ENCODE data around the gene TAS1R1. TPM values are rescaled to one million over a fixed set of nuclear protein-coding genes. Genes with fewer than 3 reads are reported as not detected.
A peak's percentile ranks its signal among the peaks of the same experiment; 100 is the strongest.

The TAS1R1 gene
- total and polyA plus RNA-seq, 9 of the 15 experiments (the other 6 are each of a cell fraction or from before 2014, with no cell fraction given): 0.06 TPM; not detected in 8

GRCh38 chr1:6581561-6582305 lies 26.6 kb downstream of the TAS1R1 start (continued):
- no peak for TF ChIP-seq ZBTB26 (CRISPR knock-in tag; IDR thresholded peaks at IDR 0.05)
- no peak for TF ChIP-seq ZNF699 (CRISPR knock-in tag; IDR thresholded peaks at IDR 0.05; ENCODE audit: insufficient replicate concordance)
- no peak for TF ChIP-seq ZHX1 (conservative IDR thresholded peaks at IDR 0.05; ENCODE audit: low read length)
- TF ChIP-seq ZNF316 (IDR thresholded peaks at IDR 0.05): peak; percentile 30; the same call in 1 of the 2 replicates
- TF ChIP-seq MYC (IDR thresholded peaks at IDR 0.05; ENCODE audit: low read depth, low read length): peak; percentile 36; the same call in 1 of the 2 replicates
- no peak for TF ChIP-seq MYC (CRISPR knock-in tag; IDR thresholded peaks at IDR 0.05; ENCODE audit: borderline replicate concordance, low read depth)
- TF ChIP-seq MAFK (IDR thresholded peaks at IDR 0.05; ENCODE audit: low read length): peak; percentile 55; the same call in 1 of the 2 replicates
- TF ChIP-seq KLF6 (CRISPR knock-in tag; IDR thresholded peaks at IDR 0.05; ENCODE audit: borderline replicate concordance): no peak
- TF ChIP-seq TBP (optimal IDR thresholded peaks at IDR 0.05; ENCODE audit: low read depth, low read length): peak; percentile 26
- TF ChIP-seq ARID3A (IDR thresholded peaks at IDR 0.05; ENCODE audit: borderline replicate concordance, low read depth, low read length): no peak
- 0 out of 4 replicates have a peak, but pooled peaks of 1 of the 2 experiments have one; percentile 13 for TF ChIP-seq ZMIZ1 (IDR thresholded peaks at IDR 0.05; ENCODE audit: low read depth in 2 of 2, low read length in 2 of 2)
- no peak for TF ChIP-seq SAFB2 (IDR thresholded peaks at IDR 0.05; ENCODE audit: borderline replicate concordance, low read depth, low read length, severe bottlenecking)
- 0 out of 2 replicates have a peak, but pooled peaks have one; percentile 26 for TF ChIP-seq CHD2 (IDR thresholded peaks at IDR 0.05; ENCODE audit: low read depth, low read length)
- TF ChIP-seq E2F4 (CRISPR knock-in tag; IDR thresholded peaks at IDR 0.05; ENCODE audit: low read depth): no peak
- TF ChIP-seq SOX6 (IDR thresholded peaks at IDR 0.05): peak; percentile 68; the same call in 1 of the 2 replicates
- no peak for TF ChIP-seq BACH1 (tag; IDR thresholded peaks at IDR 0.05)
